Endodermal cell (in vitro differentiated cells): ENCODE results near the gene DDX27. TPM values are rescaled to one million over a fixed set of nuclear protein-coding genes. Genes with fewer than 3 reads are reported as not detected.

ENCODE experiments used
- DNase-seq: peaks from one replicate; pipeline ENCODE4 v3.0.0-alpha.2; 2017
- H3K27ac ChIP-seq: 2 replicates; pipeline ENCODE4 v1.5.1; 2013; ENCODE audit warnings: mild to moderate bottlenecking, low read depth, low read length, moderate library complexity
- H3K27me3 ChIP-seq: 2 replicates; pipeline ENCODE4 v1.6.1; 2013; ENCODE audit warnings: mild to moderate bottlenecking, low read length, moderate library complexity; ENCODE audit not compliant: insufficient read depth, control insufficient read depth, poor library complexity, severe bottlenecking
- H3K36me3 ChIP-seq: 2 replicates; pipeline ENCODE4 v1.7.0; 2013; ENCODE audit warnings: mild to moderate bottlenecking, low read length, moderate library complexity; ENCODE audit not compliant: control insufficient read depth, insufficient read depth
- H3K4me1 ChIP-seq: one replicate; pipeline ENCODE4 v1.7.0; 2013; ENCODE audit warnings: low read length; ENCODE audit not compliant: control insufficient read depth, insufficient read depth
- H3K4me3 ChIP-seq: 2 replicates; pipeline ENCODE4 v1.5.1; 2013; ENCODE audit warnings: mild to moderate bottlenecking, low read length, moderate library complexity
- H3K9ac ChIP-seq: 2 replicates; pipeline ENCODE4 v1.6.1; 2013; ENCODE audit warnings: mild to moderate bottlenecking, low read length, moderate library complexity; ENCODE audit not compliant: poor library complexity, severe bottlenecking; ENCODE audit errors: extremely low read depth
- H3K9me3 ChIP-seq: 2 replicates; pipeline ENCODE4 v1.6.1; 2013; ENCODE audit warnings: mild to moderate bottlenecking, low read length, moderate library complexity; ENCODE audit not compliant: control insufficient read depth
- H3K27ac Mint-ChIP-seq: 2 replicates; pipeline ENCODE4 v1.8.0; 2020; ENCODE audit warnings: mixed read lengths
- H3K27me3 Mint-ChIP-seq: 2 replicates; pipeline ENCODE4 v1.8.0; 2021; ENCODE audit warnings: mild to moderate bottlenecking, mixed read lengths; ENCODE audit not compliant: insufficient read depth
- H3K36me3 Mint-ChIP-seq: 2 replicates; pipeline ENCODE4 v1.8.0; 2020; ENCODE audit warnings: low read depth, mixed read lengths
- H3K4me1 Mint-ChIP-seq: 2 replicates; pipeline ENCODE4 v1.8.0; 2020; ENCODE audit warnings: mixed read lengths
- H3K4me3 Mint-ChIP-seq: 2 replicates; pipeline ENCODE4 v1.8.0; 2020; ENCODE audit warnings: mild to moderate bottlenecking, moderate library complexity, mixed read lengths
- H3K9me3 Mint-ChIP-seq: 2 replicates; pipeline ENCODE4 v1.8.0; 2020; ENCODE audit warnings: mild to moderate bottlenecking, mixed read lengths
- CTCF ChIP-seq: fragments of 200-600 bp; sonication (generic); conservative IDR thresholded peaks from 2 replicates; pipeline ENCODE4 v1.5.0; 2021; ENCODE audit warnings: antibody characterized with exemption, mild to moderate bottlenecking
- WGBS, 2 experiments: methylation state at CpG; one replicate each; pipeline versions ENCODE4 v1.1.5 to v1.1.7; 2013; ENCODE audit warnings: missing lambda C conversion rate in 2 of 2, mixed read lengths in 1 of 2; ENCODE audit not compliant: insufficient coverage in 1 of 2, insufficient read length in 1 of 2; 5-methylcytosine and 5-hydroxymethylcytosine counted together
- total RNA-seq, 2 donors: library from RNA; stranded (reverse); fragmentation: NEBNext Ultra II Directional in 1 of 2; extraction: Animal tissue kit (Norgen Biotek cat#: 25700) in 1 of 2; gene quantifications; 2 replicates in 1 of 2; 3 replicates in 1 of 2; pipeline ENCODE4 v1.2.1, GENCODE V29; 2021

DDX27 gene
- total RNA-seq, 2 donors from 2014 or later: 40.4 to 45.2 TPM

GRCh38 chr20:49278818-49279676, 59.8 kb downstream of the DDX27 start:
- Histone ChIP-seq H3K4me3 (peak overlapping the region; percentile 98), H3K4me1 (no peaks in the 10 kb centered on the region), H3K27ac (peak overlapping the region; percentile 74), H3K9ac (peak overlapping the region; percentile 99), H3K9me3 (peaks cover 46% of the 10 kb centered on the region), H3K36me3 (peaks cover 72% of the 10 kb centered on the region), H3K27me3 (no peaks in the 10 kb centered on the region)
- Mint-ChIP-seq H3K27me3 (no peaks in the 10 kb centered on the region), H3K9me3 (peaks cover 26% of the 10 kb centered on the region), H3K4me1 (peaks cover 39% of the 10 kb centered on the region), H3K4me3 (peak overlapping the region; percentile 100), H3K36me3 (peaks cover 72% of the 10 kb centered on the region), H3K27ac (peak overlapping the region; percentile 99)
- DNase-seq: peak; percentile 46
- 0 to 1% methylated on average over 16 to 31 of the region's 33 CpGs for WGBS, 2 experiments
- no peak for TF ChIP-seq CTCF

- TF ChIP-seq CTCF: no peak
- peaks cover 27% of the 10 kb centered on the region for H3K9me3 Mint-ChIP-seq
- H3K36me3 ChIP-seq: peaks cover 80% of the 10 kb centered on the region
- peak overlapping the region; percentile 98 for H3K4me3 ChIP-seq
- peak overlapping the region; percentile 99 for H3K9ac ChIP-seq
- peaks cover 44% of the 10 kb centered on the region for H3K4me1 Mint-ChIP-seq
- no peaks in the 10 kb centered on the region for H3K4me1 ChIP-seq
- peaks cover 80% of the 10 kb centered on the region for H3K36me3 Mint-ChIP-seq
- no peaks in the 10 kb centered on the region for H3K27me3 ChIP-seq
- peak overlapping the region; percentile 100 for H3K4me3 Mint-ChIP-seq
- peak overlapping the region; percentile 44 for H3K27ac ChIP-seq
- WGBS, 2 experiments: 5 to 15% methylated on average over 5 to 7 of the region's 7 CpGs
- no peak for DNase-seq
- H3K27ac Mint-ChIP-seq: peak overlapping the region; percentile 99
- peaks cover 47% of the 10 kb centered on the region for H3K9me3 ChIP-seq
- H3K27me3 Mint-ChIP-seq: no peaks in the 10 kb centered on the region
These were observed 60.7 kb downstream of the DDX27 start for GRCh38 chr20:49279677-49280462.

- Mint-ChIP-seq H3K36me3 (peaks cover 81% of the 10 kb centered on the region), H3K27ac (peak overlapping the region; percentile 99), H3K9me3 (peaks cover 26% of the 10 kb centered on the region), H3K4me3 (peak overlapping the region; percentile 100), H3K4me1 (peaks cover 50% of the 10 kb centered on the region), H3K27me3 (no peaks in the 10 kb centered on the region)
- peak overlapping the region; percentile 99 for H3K9ac ChIP-seq
- no peak for TF ChIP-seq CTCF
- no peaks in the 10 kb centered on the region for H3K4me1 ChIP-seq
- peaks cover 48% of the 10 kb centered on the region for H3K9me3 ChIP-seq
- H3K4me3 ChIP-seq: peak overlapping the region; percentile 98
- no peak overlapping the region for H3K27ac ChIP-seq
- DNase-seq: no peak
- no peaks in the 10 kb centered on the region for H3K27me3 ChIP-seq
- H3K36me3 ChIP-seq: peaks cover 81% of the 10 kb centered on the region
- WGBS, 2 experiments: 8 to 23% methylated on average over 3 to 6 of the region's 6 CpGs
These were observed 61.3 kb downstream of the DDX27 start for GRCh38 chr20:49280463-49281058.
